Heart left ventricle (tissue), 16 donors: ENCODE data around the gene NUDT3. TPM values are rescaled to one million over a fixed set of nuclear protein-coding genes. Genes with fewer than 3 reads are reported as not detected.
"Not testable (repeated sequence)": the region's sequence is repeated elsewhere in the genome, so short reads cannot be mapped to it uniquely, and the experiment has no call there.

Experiments used
- ATAC-seq, 4 donors: fragments of 200-7000 bp; cut with Tn5 transposase; one replicate each; pipeline ENCODE4 v1.9.1; 2020 to 2022; ENCODE audit warnings: moderate library complexity in 4 of 4, mild to moderate bottlenecking in 3 of 4, moderate number of reproducible peaks in 1 of 4
- DNase-seq, 5 donors: peaks; one replicate each; pipeline ENCODE4 v3.0.0-alpha.2; 2020
- H3K27ac ChIP-seq, 12 donors: fragments of 200-600 bp; sonication (generic) in 4 of 12; one replicate each; pipeline versions ENCODE4 v1.5.0 to v1.8.0; 2016 to 2022; ENCODE audit warnings: mild to moderate bottlenecking in 2 of 12
- H3K27me3 ChIP-seq, 9 donors: fragments of 200-600 bp; sonication (generic) in 2 of 9; one replicate each; pipeline versions ENCODE4 v1.5.1 to v1.8.0; 2016 to 2022; ENCODE audit warnings: mild to moderate bottlenecking in 3 of 9
- H3K36me3 ChIP-seq, 9 donors: fragments of 200-600 bp; sonication (generic) in 2 of 9; one replicate each; pipeline versions ENCODE4 v1.5.0 to v1.8.0; 2018 to 2022; ENCODE audit warnings: mild to moderate bottlenecking in 2 of 9
- H3K4me1 ChIP-seq, 12 donors: fragments of 200-600 bp; sonication (generic) in 4 of 12; one replicate each; pipeline versions ENCODE4 v1.5.0 to v1.8.0; 2016 to 2022; ENCODE audit warnings: mild to moderate bottlenecking in 3 of 12
- H3K4me3 ChIP-seq, 12 donors: fragments of 200-600 bp; sonication (generic) in 4 of 12; one replicate each; pipeline versions ENCODE4 v1.5.0 to v1.8.0; 2017 to 2022; ENCODE audit warnings: mild to moderate bottlenecking in 9 of 12, moderate library complexity in 4 of 12
- H3K9me3 ChIP-seq, 12 donors: fragments of 200-600 bp; sonication (generic) in 4 of 12; one replicate each; pipeline versions ENCODE4 v1.5.0 to v1.8.0; 2016 to 2022; ENCODE audit warnings: mild to moderate bottlenecking in 1 of 12
- POLR2A ChIP-seq, 2 donors: fragments of 450-650 bp; IDR thresholded peaks; one replicate each; pipeline ENCODE4 v1.6.1; 2017; ENCODE audit warnings: antibody characterized with exemption in 2 of 2, mild to moderate bottlenecking in 2 of 2, moderate library complexity in 2 of 2
- WGBS, 4 donors: extraction: QIAGEN DNeasy Blood & Tissue Kit in 2 of 4; methylation state at CpG; one replicate each; pipeline versions ENCODE4 v1.1.5 to v1.1.7; 2013 to 2018; 5-methylcytosine and 5-hydroxymethylcytosine counted together
- intact Hi-C, 10 donors: fragments of 100-400 bp; cut with DNase I; formaldehyde crosslinking; loops; one replicate each; pipeline versions ENCODE4 v1.11.1 to v1.14.2; 2022
- polyA plus RNA-seq, 2 donors: library from polyadenylated mRNA; stranded (reverse); fragments of 200-250 nt; gene quantifications; one replicate each; pipeline ENCODE4 v1.2.3, GENCODE V29; 2013
- total RNA-seq, 9 donors: library from RNA; depleted of rRNA in 2 of 9; stranded (reverse); fragments of >200 nt in 2 of 9; fragmentation: NEBNext Ultra II Directional in 3 of 9; extraction: Animal tissue kit (Norgen Biotek cat#: 25700) in 3 of 9; gene quantifications; one replicate each; pipeline versions ENCODE4 v1.1.0 to v1.2.4, GENCODE V29; 2016 to 2023
- TF ChIP-seq, protein P1 (sequence below), 12 donors: fragments of 200-600 bp; sonication (generic) in 4 of 12; IDR thresholded peaks; one replicate each; pipeline versions ENCODE4 v1.5.0 to v1.8.0; 2018 to 2022; ENCODE audit warnings: antibody characterized with exemption in 12 of 12, mild to moderate bottlenecking in 5 of 12
- donor health status: ischemic (EF 13 %, LVEDD 7.1; RV severe dilation, severe dysfunction).
- donor health status: healthy with polysubstance abuse.
- donor health status: DM: no; HTN: yes; CAD: no.
- donor health status: DM: no; HTN: no; CAD: no.
- donor health status: ischemic (EF 25% LVEDD 6.9; RV normal size, moderate dysfunction).
- donor health status: ischemic (EF 25% LVEDD 5.7; RV mildly dilated, moderate dysfunction).
- donor health status: healthy.
- donor health status: DM: yes; HTN: yes; CAD: no.
- donor health status: ischemic (EF 35%, LVEDD 5.7; RV mildly dilated, moderate dysfunction).
- donor health status: nonischemic (EF 11% LVEDD 7.7; RV severe dilation, severe dysfunction).
- donor health status: DM: yes; HTN: yes; CAD: no.
- donor health status: PGD.
- donor health status: ischemic (EF 29% LVEDD 5.4; RV normal size, mild dysfunction).
- donor health status: nonischemic (EF 23%, LVEDD 6.1; RV moderate dilation, normal function).

Gene NUDT3
- total and polyA plus RNA-seq, 11 donors: 15.9 to 68.4 (median 54.5) TPM

DNA sequence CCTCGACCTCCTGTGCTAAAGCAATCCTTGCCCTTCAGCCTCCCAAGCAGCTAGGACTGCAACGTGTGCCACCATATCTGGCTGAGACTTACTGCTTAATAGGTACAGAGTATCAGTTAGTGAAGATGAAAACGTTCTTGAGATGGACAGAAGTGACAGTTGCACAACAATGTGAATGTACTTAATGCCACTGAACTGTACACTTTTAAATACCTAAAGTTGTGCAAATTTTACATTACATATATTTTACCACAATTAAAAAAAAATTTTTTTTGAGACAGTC is 25.9 kb downstream of the NUDT3 start:
- DNase-seq: no peak
- intact Hi-C loops: no loop called here
- Histone ChIP-seq H3K27ac (no peak overlapping the region), H3K36me3 (peaks cover 0 to 5% (median 0%) of the 10 kb centered on the region in 9 donors), H3K9me3 (no peaks in the 10 kb centered on the region), H3K27me3 (no peaks in the 10 kb centered on the region), H3K4me1 (peaks cover 0 to 81% (median 32%) of the 10 kb centered on the region in 12 donors), H3K4me3 (no peak overlapping the region)
- TF ChIP-seq POLR2A (IDR thresholded peaks at IDR 0.05): no peak
- TF ChIP-seq, protein P1, sequence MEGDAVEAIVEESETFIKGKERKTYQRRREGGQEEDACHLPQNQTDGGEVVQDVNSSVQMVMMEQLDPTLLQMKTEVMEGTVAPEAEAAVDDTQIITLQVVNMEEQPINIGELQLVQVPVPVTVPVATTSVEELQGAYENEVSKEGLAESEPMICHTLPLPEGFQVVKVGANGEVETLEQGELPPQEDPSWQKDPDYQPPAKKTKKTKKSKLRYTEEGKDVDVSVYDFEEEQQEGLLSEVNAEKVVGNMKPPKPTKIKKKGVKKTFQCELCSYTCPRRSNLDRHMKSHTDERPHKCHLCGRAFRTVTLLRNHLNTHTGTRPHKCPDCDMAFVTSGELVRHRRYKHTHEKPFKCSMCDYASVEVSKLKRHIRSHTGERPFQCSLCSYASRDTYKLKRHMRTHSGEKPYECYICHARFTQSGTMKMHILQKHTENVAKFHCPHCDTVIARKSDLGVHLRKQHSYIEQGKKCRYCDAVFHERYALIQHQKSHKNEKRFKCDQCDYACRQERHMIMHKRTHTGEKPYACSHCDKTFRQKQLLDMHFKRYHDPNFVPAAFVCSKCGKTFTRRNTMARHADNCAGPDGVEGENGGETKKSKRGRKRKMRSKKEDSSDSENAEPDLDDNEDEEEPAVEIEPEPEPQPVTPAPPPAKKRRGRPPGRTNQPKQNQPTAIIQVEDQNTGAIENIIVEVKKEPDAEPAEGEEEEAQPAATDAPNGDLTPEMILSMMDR (IDR thresholded peaks at IDR 0.05): no peak
- WGBS, 4 donors: 53 to 70% (median 62%) methylated on average over 3 of the region's 3 CpGs
- no peak for ATAC-seq

DNA sequence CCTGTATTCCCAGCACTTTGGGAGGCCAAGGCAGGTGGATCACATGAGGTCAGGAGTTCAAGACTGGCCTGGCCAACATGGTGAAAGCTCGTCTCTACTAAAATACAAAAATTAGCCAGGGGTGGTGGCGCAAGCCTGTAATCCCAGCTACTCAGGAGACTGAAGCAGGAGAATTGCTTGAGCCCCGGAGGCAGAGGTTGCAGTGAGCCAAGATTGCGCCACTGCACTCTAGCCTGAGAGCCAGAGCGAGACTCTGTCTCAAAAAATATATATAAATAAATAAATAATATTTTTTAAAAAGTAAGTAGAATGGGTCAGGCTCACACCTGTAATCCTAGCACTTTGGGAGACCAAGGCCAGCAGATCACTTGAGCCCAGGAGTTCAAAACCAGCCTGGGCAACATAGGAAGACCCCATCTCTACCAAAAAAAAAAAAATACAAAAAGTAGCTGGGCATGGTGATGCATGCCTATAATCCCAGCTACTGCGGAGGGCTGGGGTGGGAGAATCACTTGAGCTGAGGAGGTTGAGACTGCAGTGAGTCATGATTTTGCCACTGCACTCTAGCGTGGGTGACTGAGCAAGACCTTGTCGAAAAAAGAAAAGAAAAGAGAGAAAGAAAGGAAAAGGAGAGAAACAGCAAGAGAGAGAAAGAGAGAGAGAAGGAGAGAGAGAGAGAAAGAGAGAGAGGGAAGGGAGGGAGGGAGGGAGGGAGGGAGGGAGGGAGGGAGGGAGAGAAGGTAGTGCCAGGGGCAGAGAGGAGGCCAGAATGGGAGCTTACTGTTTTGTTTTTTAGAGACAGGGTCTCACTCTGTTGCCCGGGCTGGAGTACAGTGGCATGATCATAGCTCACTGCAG is 26.5 kb downstream of the NUDT3 start:
- H3K27ac ChIP-seq, DNase-seq, H3K27me3 ChIP-seq, intact Hi-C loops, ATAC-seq, H3K4me3 ChIP-seq, H3K9me3 ChIP-seq, H3K36me3 ChIP-seq: not testable (repeated sequence)
- 83 to 93% (median 91%) methylated on average over 9 of the region's 9 CpGs for WGBS, 4 donors
- peaks cover 0 to 81% (median 30%) of the 10 kb centered on the region in 12 donors for H3K4me1 ChIP-seq

DNA sequence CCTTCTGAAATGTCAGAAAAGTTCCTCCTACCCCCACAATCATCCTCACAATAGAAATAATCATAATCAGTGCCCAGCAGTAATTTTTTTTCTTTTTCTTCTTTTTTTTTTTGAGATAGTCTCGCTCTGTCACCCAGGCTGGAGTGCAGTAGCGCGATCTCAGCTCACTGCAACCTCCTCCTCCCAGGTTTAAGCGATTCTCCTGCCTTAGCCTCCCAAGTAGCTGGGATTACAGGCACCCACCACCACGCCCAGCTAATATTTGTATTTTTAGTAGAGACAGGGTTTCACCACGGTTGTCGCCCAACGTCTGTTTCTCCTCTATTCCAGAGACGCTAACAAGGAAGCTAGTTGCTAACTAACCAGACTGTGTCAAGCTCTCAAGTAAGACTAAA is 28.8 kb downstream of the NUDT3 start:
- DNase-seq, H3K27me3 ChIP-seq, H3K9me3 ChIP-seq, H3K36me3 ChIP-seq, intact Hi-C loops: not testable (repeated sequence)
- WGBS, 4 donors: 63 to 75% (median 67%) methylated on average over 9 of the region's 9 CpGs
- peak in 1 of 4 donors; percentile 5 for ATAC-seq
- Histone ChIP-seq H3K4me3 (peak overlapping the region in 2 of 12 donors; percentile 14 to 31), H3K27ac (peak overlapping the region; percentile 11 to 78 (median 60)), H3K4me1 (peaks cover 0 to 79% (median 28%) of the 10 kb centered on the region in 12 donors)

DNA sequence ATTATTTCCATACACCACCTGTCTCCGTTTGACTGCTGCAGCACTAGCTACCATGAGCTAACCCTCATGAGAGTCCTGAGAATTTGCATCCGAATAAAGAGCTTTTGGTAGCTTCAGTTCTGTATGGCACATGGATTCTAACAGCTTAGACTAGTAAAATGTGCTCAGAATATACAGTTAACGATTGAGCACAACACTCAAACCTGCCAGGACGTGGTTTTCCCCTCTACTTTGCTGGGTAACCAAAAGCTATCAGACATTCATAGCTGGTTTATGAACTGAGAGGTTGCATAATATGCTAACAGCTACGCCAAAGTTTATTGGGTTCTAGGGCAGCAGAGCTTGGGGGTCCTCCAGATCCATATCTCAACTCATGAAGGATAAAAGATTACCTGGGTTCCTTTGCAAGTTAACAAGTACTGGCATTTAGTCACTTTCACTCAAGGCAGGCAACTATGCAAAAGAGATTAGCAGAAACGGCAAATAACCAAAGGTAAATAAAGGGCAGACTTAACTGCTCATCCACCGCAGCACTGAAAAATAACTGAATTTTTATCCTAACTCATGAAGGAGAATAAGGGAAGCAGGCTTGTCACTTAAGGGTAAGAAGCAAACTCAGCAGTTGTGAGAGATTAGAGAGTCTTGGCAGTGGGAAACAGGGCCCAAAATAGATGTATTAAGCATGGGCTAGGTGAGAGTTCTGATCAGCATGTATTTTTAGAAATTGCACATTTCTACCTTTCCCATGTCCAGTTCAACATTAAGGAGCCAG is 29.4 kb downstream of the NUDT3 start:
- H3K27ac ChIP-seq: peak overlapping the region; percentile 11 to 78 (median 64)
- H3K4me1 ChIP-seq: peaks cover 0 to 79% (median 30%) of the 10 kb centered on the region in 12 donors
- no peaks in the 10 kb centered on the region for H3K36me3 ChIP-seq
- intact Hi-C loops: no loop called here
- no peaks in the 10 kb centered on the region for H3K27me3 ChIP-seq
- WGBS, 4 donors: 39 to 61% (median 50%) methylated on average over 5 to 7 of the region's 7 CpGs
- no peak for TF ChIP-seq POLR2A (IDR thresholded peaks at IDR 0.05)
- TF ChIP-seq, protein P1 (IDR thresholded peaks at IDR 0.05): no peak
- DNase-seq (no peak), ATAC-seq (peak; percentile 77 to 89 (median 82))
- no peaks in the 10 kb centered on the region for H3K9me3 ChIP-seq
- peak overlapping the region in 2 of 12 donors; percentile 14 to 31 for H3K4me3 ChIP-seq

DNA sequence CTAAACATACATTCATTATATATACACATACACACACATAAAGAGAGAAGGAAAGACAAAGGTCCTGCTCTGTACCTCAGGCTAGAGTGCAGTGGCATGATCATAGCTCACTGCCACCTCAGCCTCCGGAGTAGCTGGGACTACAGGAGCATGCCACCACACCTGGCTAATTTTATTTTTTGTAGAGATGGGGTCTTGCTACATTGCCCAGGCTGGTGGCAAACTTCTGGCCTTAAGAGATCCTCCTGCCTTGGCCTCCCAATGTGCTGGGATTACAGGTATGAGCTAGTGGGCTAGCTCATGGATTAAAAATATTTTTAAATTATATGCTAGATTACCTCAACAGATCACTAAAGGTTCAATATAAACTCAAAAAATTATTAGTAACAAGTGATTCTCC is 30.3 kb downstream of the NUDT3 start:
- Histone ChIP-seq H3K36me3 (no peaks in the 10 kb centered on the region), H3K27me3 (no peaks in the 10 kb centered on the region), H3K4me1 (peaks cover 0 to 77% (median 30%) of the 10 kb centered on the region in 12 donors), H3K9me3 (no peaks in the 10 kb centered on the region), H3K4me3 (no peak overlapping the region), H3K27ac (peak overlapping the region in 8 of 12 donors; percentile 1 to 78 (median 62))
- no peak for ATAC-seq
- WGBS, 4 donors: 92 to 100% (median 96%) methylated on average over 1 of the region's 1 CpG
- TF ChIP-seq POLR2A (IDR thresholded peaks at IDR 0.05): no peak
- TF ChIP-seq, protein P1 (IDR thresholded peaks at IDR 0.05): no peak
- intact Hi-C loops: no loop called here
- no peak for DNase-seq
